Activated CD4-positive, alpha-beta T cell treated with anti-CD3 and anti-CD28 coated beads, Interleukin-2, amount 10 ng/mL, durations not matched to agents 7 days and 5 days (primary cell): ENCODE measurements around the gene DPEP2. TPM values are rescaled to one million over a fixed set of nuclear protein-coding genes. Genes with fewer than 3 reads are reported as not detected.
A peak's percentile ranks its signal among the peaks of the same experiment; 100 is the strongest.
"Not testable (repeated sequence)": the region's sequence is repeated elsewhere in the genome, so short reads cannot be mapped to it uniquely, and the experiment has no call there.

Experiments used
- CTCF ChIA-PET: fragments of 350-600 bp; sonication (Branson Sonifier 250); formaldehyde crosslinking; loops from one replicate; lab custom pipeline; 2021; ENCODE audit warnings: antibody characterized with exemption; lab: Charles Lee
- POLR2A ChIA-PET: fragments of 350-600 bp; sonication (Branson Sonifier 250); formaldehyde crosslinking; loops from one replicate; lab custom pipeline; 2021; ENCODE audit warnings: antibody characterized with exemption; lab: Charles Lee
- DNase-seq: peaks from one replicate; pipeline ENCODE4 v3.0.0-alpha.2; 2020
- H3K27ac Mint-ChIP-seq: one replicate; pipeline ENCODE4 v1.8.0; 2021; ENCODE audit warnings: mild to moderate bottlenecking, moderate library complexity, mixed read lengths
- H3K27me3 Mint-ChIP-seq: one replicate; pipeline ENCODE4 v1.8.0; 2021; ENCODE audit warnings: mixed read lengths
- H3K36me3 Mint-ChIP-seq: one replicate; pipeline ENCODE4 v1.8.0; 2021; ENCODE audit warnings: low read depth, mixed read lengths
- H3K4me1 Mint-ChIP-seq: one replicate; pipeline ENCODE4 v1.8.0; 2021; ENCODE audit warnings: mixed read lengths
- H3K4me3 Mint-ChIP-seq: one replicate; pipeline ENCODE4 v1.8.0; 2021; ENCODE audit warnings: mild to moderate bottlenecking, moderate library complexity, mixed read lengths
- H3K9me3 Mint-ChIP-seq: one replicate; pipeline ENCODE4 v1.8.0; 2021; ENCODE audit warnings: mixed read lengths
- total RNA-seq, 2 experiments: library from RNA; stranded (reverse); gene quantifications; one replicate each; pipeline ENCODE4 v1.2.3, GENCODE V29; 2021

The DPEP2 gene, protein sequence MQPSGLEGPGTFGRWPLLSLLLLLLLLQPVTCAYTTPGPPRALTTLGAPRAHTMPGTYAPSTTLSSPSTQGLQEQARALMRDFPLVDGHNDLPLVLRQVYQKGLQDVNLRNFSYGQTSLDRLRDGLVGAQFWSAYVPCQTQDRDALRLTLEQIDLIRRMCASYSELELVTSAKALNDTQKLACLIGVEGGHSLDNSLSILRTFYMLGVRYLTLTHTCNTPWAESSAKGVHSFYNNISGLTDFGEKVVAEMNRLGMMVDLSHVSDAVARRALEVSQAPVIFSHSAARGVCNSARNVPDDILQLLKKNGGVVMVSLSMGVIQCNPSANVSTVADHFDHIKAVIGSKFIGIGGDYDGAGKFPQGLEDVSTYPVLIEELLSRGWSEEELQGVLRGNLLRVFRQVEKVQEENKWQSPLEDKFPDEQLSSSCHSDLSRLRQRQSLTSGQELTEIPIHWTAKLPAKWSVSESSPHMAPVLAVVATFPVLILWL
- 10 to 100 TPM; 12.4 to 14.2 TPM for total RNA-seq

DNA sequence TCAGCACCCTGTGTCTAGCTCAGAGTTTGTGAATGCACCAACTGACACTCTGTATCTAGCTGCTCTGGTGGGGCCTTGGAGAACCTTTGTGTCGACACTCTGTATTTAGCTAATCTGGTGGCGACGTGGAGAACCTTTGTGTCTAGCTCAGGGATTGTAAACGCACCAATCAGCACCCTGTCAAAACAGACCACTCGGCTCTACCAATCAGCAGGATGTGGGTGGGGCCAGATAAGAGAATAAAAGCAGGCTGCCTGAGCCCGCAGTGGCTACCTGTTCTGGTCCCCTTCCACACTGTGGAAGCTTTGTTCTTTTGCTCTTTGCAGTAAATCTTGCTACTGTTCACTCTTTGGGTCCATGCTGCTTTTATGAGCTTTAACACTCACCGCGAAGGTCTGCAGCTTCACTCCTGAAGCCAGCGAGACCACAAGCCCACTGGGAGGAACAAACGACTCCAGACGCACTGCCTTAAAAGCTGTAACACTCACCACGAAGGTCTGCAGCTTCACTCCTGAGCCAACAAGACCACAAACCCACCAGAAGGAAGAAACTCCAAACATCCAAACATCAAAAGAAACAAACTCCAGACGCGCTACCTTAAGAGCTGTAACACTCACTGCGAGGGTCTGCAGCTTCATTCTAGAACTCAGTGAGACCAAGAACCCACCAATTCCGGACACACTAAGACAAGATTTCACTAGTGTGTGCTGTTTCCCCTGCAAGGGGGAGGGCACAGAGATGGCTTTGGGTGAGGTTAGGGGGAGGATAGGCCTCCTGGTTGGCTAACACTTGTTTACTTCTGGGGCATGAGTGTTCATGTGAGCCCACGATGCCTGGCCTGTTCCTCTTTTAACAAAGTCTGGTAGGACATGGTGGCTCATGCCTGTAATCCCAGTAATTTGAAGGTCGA, at the start of gene DPEP2:
TSS of gene DPEP2 (minus strand) at position 706 of the 910 bp plus-strand sequence. CDS start 6,272 bp downstream, outside the sequence.
- H3K27ac Mint-ChIP-seq, result peak within 1 kb of the TSS; percentile 93
- peaks cover 47% of the 10 kb centered on the region for H3K4me1 Mint-ChIP-seq
- not testable (repeated sequence) for H3K27me3 Mint-ChIP-seq, H3K9me3 Mint-ChIP-seq
- DNase-seq, result peak; percentile 63
- CTCF ChIA-PET, result interaction anchor here (0.6 to 2.9 kb wide), 12 partner anchors 9 to 182 kb away, joined by 3 to 12 read pairs (median 4); partner anchors contain the start of genes DDX28, DPEP2NB and DUS2
- peak within 1 kb of the TSS; percentile 72 for H3K4me3 Mint-ChIP-seq
- peaks cover 21% of the 10 kb centered on the region for H3K36me3 Mint-ChIP-seq
- POLR2A ChIA-PET, result interaction anchor here (0.6 kb wide), 1 partner anchor 77 kb away, joined by 4 read pairs; no protein-coding TSS in a partner anchor

DNA sequence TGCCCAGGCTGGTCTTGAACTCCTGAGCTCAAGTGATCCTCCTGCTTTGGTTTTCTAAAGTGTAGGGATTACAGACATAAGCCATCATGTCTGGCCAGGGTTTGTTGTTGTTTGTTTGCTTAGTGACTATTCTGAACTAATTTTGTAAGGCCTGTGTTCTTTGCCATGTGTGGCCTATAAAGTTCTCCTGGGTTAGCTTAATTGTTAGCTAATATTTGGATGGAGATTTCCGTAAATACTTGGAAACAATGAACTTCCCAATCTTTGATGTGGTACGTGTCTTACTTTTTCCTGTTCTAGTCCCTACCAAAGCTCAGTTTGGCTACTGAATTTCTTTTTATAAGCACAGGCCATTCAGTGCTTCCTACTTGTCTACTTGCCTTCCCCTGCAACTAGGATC, 48.7 kb upstream of the DPEP2 start:
- peaks cover 14% of the 10 kb centered on the region for H3K4me1 Mint-ChIP-seq
- H3K27me3 Mint-ChIP-seq, result no peaks in the 10 kb centered on the region
- CTCF ChIA-PET, result interaction anchor here (0.7 to 1.3 kb wide), 3 partner anchors 12 to 82 kb away, joined by 3 read pairs; partner anchors contain the start of gene NFATC3
- H3K4me3 Mint-ChIP-seq, result no peak overlapping the region
- POLR2A ChIA-PET, result no interaction called here
- peaks cover 30% of the 10 kb centered on the region for H3K36me3 Mint-ChIP-seq
- no peak overlapping the region for H3K27ac Mint-ChIP-seq
- no peak for DNase-seq
- H3K9me3 Mint-ChIP-seq, result no peaks in the 10 kb centered on the region

DNA sequence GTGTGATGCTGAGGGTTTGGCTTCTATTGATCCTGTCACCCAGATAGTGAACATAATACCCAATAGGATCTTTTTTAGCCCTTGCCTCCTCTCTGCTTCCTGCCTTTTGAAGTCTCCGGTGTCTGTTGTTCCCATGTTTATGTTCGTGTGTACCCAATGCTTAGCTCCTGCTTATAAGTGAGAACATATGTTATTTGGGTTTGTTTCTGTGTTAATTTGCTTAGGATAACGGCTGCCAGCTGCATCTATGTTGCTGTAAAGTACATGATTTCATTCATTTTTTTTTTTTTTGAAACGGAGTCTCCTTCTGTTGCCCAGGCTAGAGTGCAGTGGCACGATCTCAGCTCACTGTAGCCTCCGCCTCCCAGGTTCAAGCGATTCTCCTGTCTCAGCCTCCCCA, 46.8 kb upstream of the DPEP2 start:
- H3K27me3 Mint-ChIP-seq, result no peaks in the 10 kb centered on the region
- ChIA-PET POLR2A (no interaction called here), CTCF (no interaction called here)
- no peaks in the 10 kb centered on the region for H3K9me3 Mint-ChIP-seq
- peaks cover 14% of the 10 kb centered on the region for H3K4me1 Mint-ChIP-seq
- DNase-seq, result no peak
- peak overlapping the region; percentile 54 for H3K27ac Mint-ChIP-seq
- peaks cover 29% of the 10 kb centered on the region for H3K36me3 Mint-ChIP-seq
- no peak overlapping the region for H3K4me3 Mint-ChIP-seq

DNA sequence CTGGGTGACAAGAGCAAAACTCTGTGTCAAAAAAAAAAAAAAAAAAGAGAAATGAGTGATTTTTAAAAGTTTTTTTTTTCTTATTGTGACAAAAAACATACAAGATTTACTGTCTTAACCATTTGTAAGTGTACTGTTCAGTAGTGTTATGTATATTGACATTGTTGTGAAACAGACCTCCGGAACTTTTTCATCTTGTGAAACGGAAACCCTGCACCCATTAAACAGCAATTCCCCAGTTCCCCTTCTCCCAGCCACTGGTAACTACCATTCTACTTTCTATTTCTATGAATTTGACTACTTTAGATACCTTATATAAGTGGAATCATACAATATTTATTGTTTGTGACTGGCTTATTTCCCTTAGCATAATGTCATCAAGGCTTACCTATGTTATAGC, 42.5 kb upstream of the DPEP2 start:
- no peak for DNase-seq
- H3K4me3 Mint-ChIP-seq, result no peak overlapping the region
- no peak overlapping the region for H3K27ac Mint-ChIP-seq
- H3K27me3 Mint-ChIP-seq, result no peaks in the 10 kb centered on the region
- POLR2A ChIA-PET, result no interaction called here
- H3K9me3 Mint-ChIP-seq, result no peaks in the 10 kb centered on the region
- CTCF ChIA-PET, result interaction anchor here (0.7 to 2.2 kb wide), 3 partner anchors 12 to 102 kb away, joined by 3 to 8 read pairs (median 7); no protein-coding TSS in a partner anchor
- H3K36me3 Mint-ChIP-seq, result peaks cover 26% of the 10 kb centered on the region
- peaks cover 33% of the 10 kb centered on the region for H3K4me1 Mint-ChIP-seq

DNA sequence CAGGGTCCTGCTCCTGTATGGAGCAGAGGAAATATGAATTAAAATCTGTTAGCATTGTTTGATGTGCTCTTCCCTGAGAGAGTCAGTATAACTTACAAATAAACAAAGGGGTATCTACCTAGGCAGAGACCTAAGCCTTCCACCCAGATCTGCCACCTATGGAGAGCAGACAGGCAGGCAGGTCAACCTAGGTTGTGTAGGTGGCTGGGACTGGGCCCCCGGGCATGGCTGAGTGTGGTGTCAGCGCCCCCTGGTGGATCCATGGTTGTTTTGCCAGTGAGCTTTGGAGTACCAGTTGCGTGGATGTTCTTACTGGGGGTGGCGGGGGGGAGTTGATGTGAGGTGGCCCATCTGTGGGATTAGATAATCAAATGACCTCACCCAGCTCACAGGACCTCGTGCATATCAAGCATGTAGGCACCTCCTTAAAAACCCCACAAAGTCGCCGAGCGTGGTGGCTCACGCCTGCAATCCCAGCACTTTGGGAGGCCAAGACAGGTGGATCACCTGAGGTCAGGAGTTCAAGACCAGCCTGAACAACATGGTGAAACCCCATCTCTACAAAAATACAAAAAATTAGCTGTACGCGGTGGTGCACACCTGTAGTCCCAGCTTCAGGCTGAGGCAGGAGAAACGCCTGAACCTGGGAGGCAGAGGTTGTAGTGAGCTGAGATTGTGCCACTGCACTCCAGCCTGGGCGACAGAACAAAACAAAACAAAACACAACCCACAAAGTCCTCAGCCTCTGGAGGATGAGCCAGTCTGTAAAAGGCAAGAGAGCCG, 41.4 kb upstream of the DPEP2 start:
- H3K4me3 Mint-ChIP-seq, result no peak overlapping the region
- CTCF ChIA-PET, result interaction anchor here (0.5 to 2.2 kb wide), 45 partner anchors 8 to 1435 kb away, joined by 3 to 14 read pairs (median 4); partner anchors contain the start of genes DPEP2, DUS2, RANBP10 and SLC7A6

DNA sequence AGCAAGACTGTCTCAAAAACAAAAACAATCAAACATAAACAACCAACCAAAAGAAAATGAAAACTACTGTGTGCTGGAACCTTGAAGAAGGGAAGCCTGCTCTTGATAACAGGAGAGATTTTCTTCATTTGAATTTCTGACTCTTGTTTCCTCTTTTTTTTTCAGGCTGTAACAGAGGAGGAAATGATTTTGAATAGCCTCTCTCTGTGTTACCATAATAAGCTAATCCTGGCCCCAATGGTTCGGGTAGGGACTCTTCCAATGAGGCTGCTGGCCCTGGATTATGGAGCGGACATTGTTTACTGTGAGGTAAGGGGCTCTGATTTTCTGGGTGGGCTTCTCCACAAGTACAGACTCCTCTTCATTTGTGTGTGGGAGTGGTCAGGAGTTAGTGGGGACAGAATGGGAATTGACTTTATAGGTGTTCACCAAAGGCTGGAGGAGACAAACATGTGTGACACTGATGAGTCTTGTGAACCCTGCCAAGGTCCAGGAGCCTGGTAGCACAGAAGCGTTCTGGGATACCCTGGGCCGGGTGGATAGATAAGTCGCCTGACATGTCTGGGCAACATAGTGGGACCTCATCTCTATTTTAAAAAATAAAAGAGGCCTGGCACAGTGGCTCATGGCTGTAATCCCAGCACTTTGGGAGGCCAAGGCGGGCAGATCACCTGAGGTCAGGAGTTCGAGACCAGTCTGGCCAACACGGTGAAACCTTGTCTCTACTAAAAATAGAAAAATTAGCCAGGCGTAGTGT, 38.7 kb upstream of the DPEP2 start:
- H3K4me1 Mint-ChIP-seq, result peaks cover 34% of the 10 kb centered on the region
- H3K27ac Mint-ChIP-seq, result peak overlapping the region; percentile 9
- ChIA-PET POLR2A (no interaction called here), CTCF (interaction anchor here (1.0 kb wide), 1 partner anchor 11 kb away, joined by 3 read pairs; no protein-coding TSS in a partner anchor)
- H3K9me3 Mint-ChIP-seq, result no peaks in the 10 kb centered on the region
- H3K27me3 Mint-ChIP-seq, result no peaks in the 10 kb centered on the region
- H3K4me3 Mint-ChIP-seq, result no peak overlapping the region
- peaks cover 26% of the 10 kb centered on the region for H3K36me3 Mint-ChIP-seq
- no peak for DNase-seq

More for the DNA sequence above, 41.4 kb upstream of the DPEP2 start:
- H3K27ac Mint-ChIP-seq, result peak overlapping the region; percentile 25
- H3K36me3 Mint-ChIP-seq, result peaks cover 27% of the 10 kb centered on the region
- peak; percentile 92 for DNase-seq
- no peaks in the 10 kb centered on the region for H3K9me3 Mint-ChIP-seq
- no peaks in the 10 kb centered on the region for H3K27me3 Mint-ChIP-seq
- POLR2A ChIA-PET, result no interaction called here
- H3K4me1 Mint-ChIP-seq, result peaks cover 30% of the 10 kb centered on the region

DNA sequence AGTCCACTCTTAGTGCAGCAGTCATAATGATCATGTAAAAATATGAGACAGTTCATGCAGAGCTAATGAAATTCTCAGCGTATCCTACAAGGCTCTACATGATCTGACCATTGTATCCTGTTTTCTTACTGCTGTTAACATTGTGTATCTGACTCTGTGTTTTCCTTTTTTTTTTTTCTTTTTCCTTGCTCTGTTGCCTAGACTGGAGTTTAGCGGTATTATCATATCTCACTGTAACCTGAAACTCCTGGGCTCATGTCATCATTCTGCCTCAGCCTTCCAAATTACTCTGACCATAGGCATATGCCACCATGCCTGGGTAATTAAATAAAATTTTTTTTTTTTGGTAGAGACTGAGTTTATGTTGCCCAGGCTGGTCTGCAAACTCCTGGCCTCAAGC, 35.9 kb upstream of the DPEP2 start:
- Mint-ChIP-seq H3K36me3 (peaks cover 24% of the 10 kb centered on the region), H3K4me1 (peaks cover 41% of the 10 kb centered on the region), H3K27ac (no peak overlapping the region), H3K27me3 (no peaks in the 10 kb centered on the region), H3K4me3 (no peak overlapping the region), H3K9me3 (no peaks in the 10 kb centered on the region)
- ChIA-PET POLR2A (interaction anchor here (0.6 kb wide), 1 partner anchor 288 kb away, joined by 5 read pairs; no protein-coding TSS in a partner anchor), CTCF (interaction anchor here (0.6 to 2.6 kb wide), 9 partner anchors 10 to 490 kb away, joined by 3 to 7 read pairs (median 4); no protein-coding TSS in a partner anchor)
- no peak for DNase-seq

DNA sequence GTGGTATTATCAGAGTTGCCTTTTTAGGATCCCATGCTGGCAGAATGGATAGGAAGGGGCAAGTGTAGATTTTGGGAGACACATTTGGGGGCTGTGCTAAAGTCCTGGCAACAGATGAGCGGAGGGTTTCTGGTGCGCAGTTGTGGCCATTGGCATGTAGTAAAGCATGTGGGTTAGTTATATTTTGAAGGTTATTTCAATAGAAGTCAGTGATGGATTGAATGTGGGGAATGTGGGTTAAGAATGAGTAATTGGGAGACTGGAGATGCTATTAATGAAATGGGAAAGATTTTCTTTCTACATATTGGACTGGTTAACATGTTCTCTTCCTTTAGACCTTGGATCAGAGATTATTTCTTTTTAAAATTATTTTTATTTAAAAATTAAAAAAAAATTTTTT, 33.8 kb upstream of the DPEP2 start:
- no peaks in the 10 kb centered on the region for H3K27me3 Mint-ChIP-seq

DNA sequence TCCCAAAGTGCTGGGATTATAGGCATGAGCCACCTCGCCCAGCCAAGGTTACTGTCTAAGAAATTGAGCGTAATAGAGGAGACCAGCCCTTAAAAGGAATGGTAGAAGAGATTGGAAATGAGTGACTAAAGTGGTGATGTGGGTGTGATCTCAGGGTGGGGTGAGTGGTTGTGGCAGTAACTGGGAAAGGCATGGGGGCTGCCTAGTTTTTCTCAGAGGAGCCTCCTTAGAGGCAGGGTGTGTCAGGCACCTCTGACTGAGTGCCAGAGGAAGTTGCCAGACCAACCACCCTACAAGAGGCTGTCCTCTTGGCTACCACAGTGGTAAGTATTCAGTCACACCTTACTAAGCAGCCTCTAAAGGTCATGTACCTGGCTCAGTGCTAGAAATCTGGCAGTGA, 32.7 kb upstream of the DPEP2 start:
- Mint-ChIP-seq H3K4me1 (peaks cover 23% of the 10 kb centered on the region), H3K36me3 (peaks cover 18% of the 10 kb centered on the region), H3K9me3 (no peaks in the 10 kb centered on the region), H3K27ac (peak overlapping the region; percentile 76), H3K4me3 (no peak overlapping the region), H3K27me3 (no peaks in the 10 kb centered on the region)
- ChIA-PET POLR2A (no interaction called here), CTCF (interaction anchor here (1.2 to 2.1 kb wide), 2 partner anchors 9 to 10 kb away, joined by 4 to 8 read pairs; partner anchors contain the start of genes DDX28 and DUS2)
- DNase-seq, result no peak

More for the DNA sequence above, 33.8 kb upstream of the DPEP2 start:
- no peak overlapping the region for H3K4me3 Mint-ChIP-seq
- no peak overlapping the region for H3K27ac Mint-ChIP-seq
- POLR2A ChIA-PET, result no interaction called here
- CTCF ChIA-PET, result interaction anchor here (0.6 to 2.6 kb wide), 5 partner anchors 8 to 261 kb away, joined by 3 to 7 read pairs (median 4); no protein-coding TSS in a partner anchor
- DNase-seq, result no peak
- peaks cover 31% of the 10 kb centered on the region for H3K4me1 Mint-ChIP-seq
- H3K9me3 Mint-ChIP-seq, result no peaks in the 10 kb centered on the region
- H3K36me3 Mint-ChIP-seq, result peaks cover 16% of the 10 kb centered on the region

DNA sequence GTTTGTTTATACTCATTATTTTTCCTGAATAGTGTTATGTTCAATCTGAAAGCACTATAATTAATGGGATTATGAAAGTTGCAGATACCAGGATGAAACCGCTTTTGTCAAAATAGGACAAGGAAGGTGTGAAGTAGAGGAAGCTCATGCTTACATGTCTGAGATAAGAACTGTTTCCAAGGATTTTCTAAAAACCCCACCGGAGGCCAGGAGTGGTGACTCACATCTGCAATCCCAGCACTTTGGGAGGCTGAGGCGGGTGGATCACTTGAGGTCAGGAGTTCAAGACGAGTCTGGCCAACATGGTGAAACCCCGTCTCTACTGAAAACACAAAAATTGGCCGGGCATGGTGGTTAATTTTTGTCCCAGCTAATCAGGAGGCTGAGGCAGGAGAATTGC, 30.8 kb upstream of the DPEP2 start:
- peaks cover 18% of the 10 kb centered on the region for H3K4me1 Mint-ChIP-seq
- peaks cover 21% of the 10 kb centered on the region for H3K36me3 Mint-ChIP-seq
- H3K9me3 Mint-ChIP-seq, H3K27me3 Mint-ChIP-seq, H3K27ac Mint-ChIP-seq, POLR2A ChIA-PET, H3K4me3 Mint-ChIP-seq, DNase-seq: not testable (repeated sequence)
- CTCF ChIA-PET, result interaction anchor here (1.2 kb wide), 1 partner anchor 11 kb away, joined by 8 read pairs; no protein-coding TSS in a partner anchor

DNA sequence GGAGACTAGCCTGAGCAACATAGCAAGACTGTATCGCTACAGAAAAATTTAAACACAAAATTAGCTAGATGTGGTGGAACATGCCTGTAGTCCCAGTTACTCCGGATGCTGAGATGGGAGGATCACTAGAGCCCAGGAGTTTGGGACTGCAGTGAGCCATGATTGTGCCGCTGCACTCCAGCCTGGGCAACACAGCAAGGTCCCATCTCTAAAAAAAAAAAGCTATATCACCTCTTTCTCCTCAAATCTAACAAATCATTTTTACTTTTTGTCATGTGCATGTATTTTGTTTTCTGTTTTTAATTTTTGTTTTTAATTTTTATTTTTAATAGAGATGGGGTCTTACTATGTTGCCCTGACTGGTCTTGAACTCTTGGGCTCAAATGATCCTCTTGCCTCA, 29.7 kb upstream of the DPEP2 start:
- Mint-ChIP-seq H3K4me3 (no peak overlapping the region), H3K9me3 (no peaks in the 10 kb centered on the region), H3K27ac (no peak overlapping the region), H3K4me1 (peaks cover 25% of the 10 kb centered on the region), H3K27me3 (no peaks in the 10 kb centered on the region), H3K36me3 (peaks cover 21% of the 10 kb centered on the region)
- POLR2A ChIA-PET, result interaction anchor here (0.6 kb wide), 1 partner anchor 105 kb away, joined by 3 read pairs; no protein-coding TSS in a partner anchor
- no peak for DNase-seq
- CTCF ChIA-PET, result interaction anchor here (0.5 to 1.2 kb wide), 5 partner anchors 12 to 52 kb away, joined by 3 to 8 read pairs (median 3); no protein-coding TSS in a partner anchor
